ENCODE data around the gene OR6X1. TPM values are rescaled to one million over a fixed set of nuclear protein-coding genes. Genes with fewer than 3 reads are reported as not detected.
A peak's percentile ranks its signal among the peaks of the same experiment; 100 is the strongest.

Gene OR6X1
- total and polyA plus RNA-seq, 9 of the 15 experiments (the other 6 are each of a cell fraction or from before 2014, with no cell fraction given) = not detected

- intact Hi-C loops (cut with micrococcal nuclease) = no loop called here
- 3% methylated on average over 4 of the region's 4 CpGs for WGBS (ENCODE audit: insufficient coverage, low coverage, missing lambda C conversion rate)
- no TSS peak for BruUV-seq (replicated peaks)
- Histone ChIP-seq H3K27me3 (ENCODE audit: control insufficient read depth in 2 of 2, insufficient read depth in 2 of 2, low read length in 2 of 2) (no peaks in the 10 kb centered on the region), H3K27ac (ENCODE audit: extremely low read depth, low read depth, low read length) (no peak overlapping the region; the same call in 2 of the 3 replicates), H3K4me1 (replicated peaks in 1 of 2; ENCODE audit: control insufficient read depth in 2 of 2, insufficient read depth in 2 of 2, low read length in 2 of 2) (no peaks in the 10 kb centered on the region), H2AFZ (ENCODE audit: low read depth, low read length) (no peak overlapping the region), H3K4me2 (ENCODE audit: insufficient read depth, low read length) (peak overlapping the region; percentile 7; the same call in 1 of the 2 replicates), H3K9me3 (replicated peaks; ENCODE audit: control insufficient read depth, insufficient read depth, low read depth, low read length) (no peaks in the 10 kb centered on the region), H3K4me3 (no peak overlapping the region), H3K9ac (ENCODE audit: insufficient read depth in 1 of 2, low read depth in 2 of 2, low read length in 2 of 2) (no peak overlapping the region), H3K79me2 (ENCODE audit: control insufficient read depth, insufficient read depth, low read length) (no peaks in the 10 kb centered on the region), H3K36me3 (ENCODE audit: control insufficient read depth, insufficient read depth, low read length) (no peaks in the 10 kb centered on the region), H3K9me1 (ENCODE audit: control insufficient read depth, insufficient read depth, low read length) (no peaks in the 10 kb centered on the region), H4K20me1 (replicated peaks; ENCODE audit: control insufficient read depth, insufficient read depth, low read length) (no peaks in the 10 kb centered on the region)
- in situ Hi-C loops (cut with MboI) = no loop called here
- peak in 1 of 4 experiments; percentile 11 for DNase-seq (ENCODE audit: extremely low read depth in 1 of 4, low spot score in 3 of 4)
- POLR2A ChIA-PET = interaction anchor here (0.7 kb wide), 1 partner anchor 1050 kb away, joined by 3 read pairs; no protein-coding TSS in a partner anchor
- no peak for FAIRE-seq
- CTCF ChIA-PET (ENCODE audit: low intra/inter-chr PET ratio) = interaction anchor here (0.6 kb wide), 1 partner anchor 273 kb away, joined by 3 read pairs; no protein-coding TSS in a partner anchor
- peak; percentile 69 for ATAC-seq
- TF ChIP-seq MEIS2 (IDR thresholded peaks at IDR 0.05; ENCODE audit: partially characterized antibody) (peak; percentile 26), CUX1 (CRISPR knock-in tag; IDR thresholded peaks at IDR 0.05) (no peak)
These were observed 42.8 kb upstream of the OR6X1 start for GRCh38 chr11:123797114-123797513.

All from K562 (cell line).